Psoas muscle (tissue), 8 donors: ENCODE data around the gene NRF1. TPM values are rescaled to one million over a fixed set of nuclear protein-coding genes. Genes with fewer than 3 reads are reported as not detected.

Experiments
- ATAC-seq, 4 donors: fragments of 200-7000 bp; cut with Tn5 transposase; one replicate each; pipeline ENCODE4 v1.9.1; 2020; ENCODE audit warnings: moderate library complexity in 3 of 4, mild to moderate bottlenecking in 2 of 4
- DNase-seq, 2 donors: peaks; one replicate each; pipeline ENCODE4 v3.0.0-alpha.2; 2020
- H3K27ac ChIP-seq: fragments of 200-600 bp; one replicate; pipeline ENCODE4 v1.8.0; 2022
- H3K27me3 ChIP-seq, 3 donors: fragments of 200-600 bp in 1 of 3; one replicate each; pipeline versions ENCODE4 v1.6.1 to v1.8.0; 2013 to 2022; ENCODE audit warnings: low read length in 2 of 3, mild to moderate bottlenecking in 2 of 3, moderate library complexity in 1 of 3; ENCODE audit not compliant: insufficient read depth in 3 of 3
- H3K36me3 ChIP-seq, 2 donors: fragments of 200-600 bp in 1 of 2; one replicate each; pipeline versions ENCODE4 v1.6.1 to v1.8.0; 2013 to 2022; ENCODE audit warnings: low read depth in 1 of 2, mild to moderate bottlenecking in 1 of 2, moderate library complexity in 1 of 2; ENCODE audit not compliant: insufficient read depth in 1 of 2
- H3K4me1 ChIP-seq: fragments of 200-600 bp; one replicate; pipeline ENCODE4 v1.8.0; 2022
- H3K4me3 ChIP-seq: fragments of 200-600 bp; one replicate; pipeline ENCODE4 v1.8.0; 2022; ENCODE audit warnings: mild to moderate bottlenecking
- H3K9me3 ChIP-seq: fragments of 200-600 bp; one replicate; pipeline ENCODE4 v1.8.0; 2022
- CTCF ChIP-seq: fragments of 200-600 bp; IDR thresholded peaks from one replicate; pipeline ENCODE4 v1.8.0; 2022; ENCODE audit warnings: antibody characterized with exemption
- WGBS, 3 donors: extraction: QIAGEN DNeasy Blood & Tissue Kit; methylation state at CpG; one replicate each; pipeline versions ENCODE4 v1.1.6 to v1.1.7; 2013; 5-methylcytosine and 5-hydroxymethylcytosine counted together
- intact Hi-C, 2 donors: fragments of 100-400 bp; cut with DNase I; formaldehyde crosslinking; loops; one replicate each; pipeline versions ENCODE4 v1.11.0 to v1.14.2; 2022
- polyA plus RNA-seq, 3 donors: library from polyadenylated mRNA; stranded (reverse); fragments of 200-250 nt; gene quantifications; one replicate each; pipeline ENCODE4 v1.2.3, GENCODE V29; 2013
- total RNA-seq, 4 donors: library from RNA; stranded (reverse); fragmentation: NEBNext Ultra II Directional in 2 of 4; extraction: Animal tissue kit (Norgen Biotek cat#: 25700) in 2 of 4; gene quantifications; one replicate each; pipeline versions ENCODE4 v1.2.1 to v1.2.4, GENCODE V29; 2021 to 2023
- donor health status: healthy with polysubstance abuse.
- donor health status: DM: no; HTN: no; CAD: no; lungs with moderate emphysema.
- donor health status: Bipolar disorder and iron deficiency.
- donor health status: healthy.
- donor health status: DM: yes; HTN: yes; CAD: no.
- donor health status: DM: no; HTN: no; CAD: no.
- donor health status: DM: no; HTN: no; CAD: no.
- donor health status: DM: yes; HTN: yes; CAD: no.

Gene NRF1
- total and polyA plus RNA-seq, 7 donors: 4.4 to 13.7 (median 10.0) TPM

GRCh38 chr7:129724796-129725195, 113.3 kb downstream of the NRF1 start:
- WGBS, 3 donors: 80 to 99% (median 96%) methylated on average over 3 of the region's 3 CpGs
- peaks cover 6 to 62% of the 10 kb centered on the region in 2 donors for H3K36me3 ChIP-seq
- no peaks in the 10 kb centered on the region for H3K9me3 ChIP-seq
- no peaks in the 10 kb centered on the region for H3K4me1 ChIP-seq
- ATAC-seq (no peak), DNase-seq (no peak)
- no peaks in the 10 kb centered on the region for H3K27me3 ChIP-seq
- H3K27ac ChIP-seq: no peak overlapping the region
- H3K4me3 ChIP-seq: no peak overlapping the region
- no peak for TF ChIP-seq CTCF
- intact Hi-C loops: no loop called here

GRCh38 chr7:129728875-129729467, 117.5 kb downstream of the NRF1 start:
- H3K4me3 ChIP-seq: no peak overlapping the region
- H3K4me1 ChIP-seq: peaks cover 3% of the 10 kb centered on the region
- H3K27me3 ChIP-seq: no peaks in the 10 kb centered on the region
- intact Hi-C loops: no loop called here
- H3K27ac ChIP-seq: no peak overlapping the region
- H3K9me3 ChIP-seq: no peaks in the 10 kb centered on the region
- TF ChIP-seq CTCF: no peak
- peaks cover 6 to 63% of the 10 kb centered on the region in 2 donors for H3K36me3 ChIP-seq
- DNase-seq (no peak), ATAC-seq (no peak)
- 69 to 76% (median 72%) methylated on average over 5 of the region's 5 CpGs for WGBS, 3 donors

DNA sequence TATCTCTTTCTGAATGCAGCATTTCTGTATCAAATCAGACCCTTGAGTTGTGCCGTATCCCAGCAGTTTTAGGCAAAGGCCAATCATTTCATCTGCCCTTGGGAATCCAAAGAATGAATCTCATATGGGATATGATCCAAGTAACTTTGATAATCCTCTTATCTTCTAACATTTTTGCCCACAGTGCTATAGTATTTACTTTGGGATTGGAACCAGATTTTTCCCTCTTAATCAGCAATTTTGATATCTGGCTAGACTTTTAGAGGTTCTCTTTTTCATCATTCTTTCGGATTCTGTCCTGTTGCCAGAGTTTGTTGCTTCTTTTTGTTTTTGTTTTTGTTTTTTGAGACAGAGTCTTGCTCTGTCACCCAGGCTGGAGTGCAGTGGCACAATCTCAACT, 118.0 kb downstream of the NRF1 start:
- peaks cover 6 to 63% of the 10 kb centered on the region in 2 donors for H3K36me3 ChIP-seq
- H3K27me3 ChIP-seq: no peaks in the 10 kb centered on the region
- WGBS, 3 donors: 85% methylated on average over 2 of the region's 2 CpGs
- H3K4me1 ChIP-seq: peaks cover 8% of the 10 kb centered on the region
- H3K9me3 ChIP-seq: no peaks in the 10 kb centered on the region
- no peak for TF ChIP-seq CTCF
- H3K4me3 ChIP-seq: no peak overlapping the region
- no peak overlapping the region for H3K27ac ChIP-seq
- ATAC-seq (no peak), DNase-seq (no peak)
- intact Hi-C loops: no loop called here

DNA sequence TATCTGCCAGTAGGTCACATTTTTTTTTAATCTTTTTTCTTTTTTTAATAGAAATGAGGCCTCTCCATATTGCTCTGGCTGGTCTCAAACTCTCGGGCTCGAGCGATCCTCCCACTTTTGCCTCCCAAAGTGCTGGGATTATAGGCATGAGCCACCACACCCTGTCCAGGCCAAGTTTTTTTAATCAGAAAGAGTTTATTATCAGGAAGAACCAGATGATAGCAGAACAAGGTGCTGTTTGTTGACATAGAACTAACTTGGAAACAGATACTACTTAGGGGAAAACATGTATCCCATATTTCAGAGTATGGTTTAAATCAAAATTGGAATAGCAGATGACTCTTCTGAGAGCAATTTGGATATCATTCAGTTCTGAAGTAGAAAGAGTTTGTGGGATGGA, 118.6 kb downstream of the NRF1 start:
- no peak for ATAC-seq
- Histone ChIP-seq H3K4me1 (peaks cover 12% of the 10 kb centered on the region), H3K27ac (no peak overlapping the region), H3K36me3 (peaks cover 6 to 63% of the 10 kb centered on the region in 2 donors), H3K27me3 (no peaks in the 10 kb centered on the region), H3K9me3 (no peaks in the 10 kb centered on the region), H3K4me3 (no peak overlapping the region)
- no peak for DNase-seq
- intact Hi-C loops: loop anchor here in 1 of 2 donors (10.0 kb wide), 1 partner anchor 95 kb away; no protein-coding TSS in a partner anchor
- WGBS, 3 donors: 95 to 98% (median 97%) methylated on average over 3 of the region's 3 CpGs
- TF ChIP-seq CTCF: no peak

GRCh38 chr7:129734400-129734799, 122.9 kb downstream of the NRF1 start:
- Histone ChIP-seq H3K9me3 (no peaks in the 10 kb centered on the region), H3K27me3 (no peaks in the 10 kb centered on the region), H3K27ac (peak overlapping the region; percentile 54), H3K4me3 (no peak overlapping the region), H3K4me1 (peaks cover 25% of the 10 kb centered on the region), H3K36me3 (peaks cover 3 to 33% of the 10 kb centered on the region in 2 donors)
- TF ChIP-seq CTCF: no peak
- intact Hi-C loops: loop anchor here in 1 of 2 donors (10.0 kb wide), 1 partner anchor 90 kb away; no protein-coding TSS in a partner anchor
- peak; percentile 50 to 66 (median 54) for ATAC-seq
- WGBS, 3 donors: 42 to 60% (median 46%) methylated on average over 5 of the region's 5 CpGs
- no peak for DNase-seq
